H1 (cell line): ENCODE results near the gene ST8SIA4. TPM values are rescaled to one million over a fixed set of nuclear protein-coding genes. Genes with fewer than 3 reads are reported as not detected.
A peak's percentile ranks its signal among the peaks of the same experiment; 100 is the strongest.

Experiments used
- BRCA1 ChIP-seq: IDR thresholded peaks from 2 replicates; pipeline ENCODE4 v1.6.1; 2012; ENCODE audit warnings: low read depth, low read length, improper control_type of control experiment
- CREB1 ChIP-seq: IDR thresholded peaks from 2 replicates; pipeline ENCODE4 v1.6.1; 2012; ENCODE audit warnings: inconsistent platforms
- EP300 ChIP-seq, 2 experiments: IDR thresholded peaks; 1 replicate in 1 of 2; 2 replicates in 1 of 2; pipeline ENCODE4 v1.6.1; 2011 to 2012; ENCODE audit warnings: low read depth in 2 of 2, low read length in 2 of 2, mild to moderate bottlenecking in 2 of 2, borderline replicate concordance in 1 of 2, inconsistent platforms in 1 of 2, moderate library complexity in 1 of 2
- HDAC6 ChIP-seq: IDR thresholded peaks from one replicate; pipeline ENCODE4 v1.7.1; 2012; ENCODE audit warnings: low read depth, mild to moderate bottlenecking, inconsistent platforms, low read length, moderate library complexity
- KDM1A ChIP-seq: fragments of 200-600, 300-600 bp; sonication (generic); IDR thresholded peaks from 2 replicates; pipeline ENCODE4 v1.7.1; 2016; ENCODE audit warnings: mild to moderate bottlenecking, low read length, borderline replicate concordance
- KDM4A ChIP-seq: IDR thresholded peaks from one replicate; pipeline ENCODE4 v1.7.1; 2012; ENCODE audit warnings: low read depth, mild to moderate bottlenecking, moderate library complexity, low read length, inconsistent platforms; ENCODE audit not compliant: severe bottlenecking
- KDM5A ChIP-seq: fragments of 200-600 bp; IDR thresholded peaks from 2 replicates; pipeline ENCODE4 v1.7.1; 2012; ENCODE audit warnings: mild to moderate bottlenecking, low read length, inconsistent platforms, mixed read lengths
- POLR2A ChIP-seq, 2 experiments: IDR thresholded peaks; 1 replicate in 1 of 2; 2 replicates in 1 of 2; pipeline ENCODE4 v1.6.1; 2011; ENCODE audit warnings: low read depth in 2 of 2, low read length in 2 of 2, mild to moderate bottlenecking in 2 of 2; ENCODE audit errors: control extremely low read depth in 1 of 2
- RXRA ChIP-seq: IDR thresholded peaks from 2 replicates; pipeline ENCODE4 v1.6.1; 2011; ENCODE audit warnings: low read depth, mild to moderate bottlenecking, low read length, moderate library complexity; ENCODE audit not compliant: insufficient read depth
- SIN3A ChIP-seq, 2 experiments: IDR thresholded peaks in 1 of 2; conservative IDR thresholded peaks in 1 of 2; 2 replicates each; pipeline ENCODE4 v1.6.1; 2011 to 2012; ENCODE audit warnings: low read length in 2 of 2, improper control_type of control experiment in 1 of 2, low read depth in 1 of 2, mild to moderate bottlenecking in 1 of 2
- SIX5 ChIP-seq: IDR thresholded peaks from 2 replicates; pipeline ENCODE4 v1.6.1; 2011; ENCODE audit warnings: mild to moderate bottlenecking, low read depth, low read length
- SP1 ChIP-seq: IDR thresholded peaks from 2 replicates; pipeline ENCODE4 v1.6.1; 2011; ENCODE audit warnings: low read depth, low read length
- TAF7 ChIP-seq: optimal IDR thresholded peaks from 2 replicates; pipeline ENCODE3; 2011; ENCODE audit warnings: low read depth, mild to moderate bottlenecking, inconsistent platforms, low read length, moderate library complexity, borderline replicate concordance
- TBP ChIP-seq: IDR thresholded peaks from 2 replicates; pipeline ENCODE4 v1.6.1; 2011; ENCODE audit warnings: low read depth, low read length, improper control_type of control experiment
- ZNF274 ChIP-seq: IDR thresholded peaks from 2 replicates; pipeline ENCODE4 v1.7.0; 2012; ENCODE audit warnings: low read length, borderline replicate concordance; ENCODE audit errors: extremely low read depth
- polyA plus RNA-seq, 7 experiments: library from polyadenylated mRNA; depleted of rRNA in 3 of 7; stranded (reverse) in 5 of 7; unstranded in 2 of 7; fragments of >200 nt in 5 of 7; fragments of 200-250 nt in 2 of 7; gene quantifications; 1 replicate in 5 of 7; 2 replicates in 1 of 7; 4 replicates in 1 of 7; pipeline versions ENCODE4 v1.2.1 to v1.2.3, GENCODE V29; 2011 to 2013; ENCODE audit warnings: missing spikeins in 2 of 7, mixed read lengths in 2 of 7
- total RNA-seq: library from RNA; stranded (reverse); fragmentation: NEBNext Ultra II Directional; extraction: Animal tissue kit (Norgen Biotek cat#: 25700); gene quantifications from 2 replicates; pipeline ENCODE4 v1.2.1, GENCODE V29; 2021

The ST8SIA4 gene
- total and polyA plus RNA-seq, 2 of the 8 experiments (the other 6 are each of a cell fraction or from before 2014, with no cell fraction given), result 0.08 to 0.50 TPM

- TF ChIP-seq SIN3A (conservative IDR thresholded peaks at IDR 0.05 in 1 of 2, IDR thresholded peaks at IDR 0.05 in 1 of 2; ENCODE audit: low read depth in 1 of 2, low read length in 2 of 2) (0 out of 4 replicates have a peak, but pooled peaks have one; percentile 38 to 42), RXRA (no peak), TAF7 (no peak), POLR2A (IDR thresholded peaks at IDR 0.05; ENCODE audit: control extremely low read depth in 1 of 2, low read depth in 2 of 2, low read length in 2 of 2) (peak in 1 of 2 experiments; percentile 36; a peak in 1 of 3 replicates), SP1 (0 out of 2 replicates have a peak, but pooled peaks have one; percentile 37), BRCA1 (no peak), ZNF274 (no peak), KDM4A (no peak), SIX5 (no peak), EP300 (IDR thresholded peaks at IDR 0.05; ENCODE audit: borderline replicate concordance in 1 of 2, low read depth in 2 of 2, low read length in 2 of 2) (no peak), TBP (peak; percentile 65), HDAC6 (no peak), KDM5A (no peak), CREB1 (peak; percentile 30; the same call in 1 of the 2 replicates), KDM1A (0 out of 2 replicates have a peak, but pooled peaks have one; percentile 8)
Observed at GRCh38 chr5:100903039-100903887, at the start of gene ST8SIA4 (continued).
